ENCODE measurements around the gene IGSF1.

Gene IGSF1, protein sequence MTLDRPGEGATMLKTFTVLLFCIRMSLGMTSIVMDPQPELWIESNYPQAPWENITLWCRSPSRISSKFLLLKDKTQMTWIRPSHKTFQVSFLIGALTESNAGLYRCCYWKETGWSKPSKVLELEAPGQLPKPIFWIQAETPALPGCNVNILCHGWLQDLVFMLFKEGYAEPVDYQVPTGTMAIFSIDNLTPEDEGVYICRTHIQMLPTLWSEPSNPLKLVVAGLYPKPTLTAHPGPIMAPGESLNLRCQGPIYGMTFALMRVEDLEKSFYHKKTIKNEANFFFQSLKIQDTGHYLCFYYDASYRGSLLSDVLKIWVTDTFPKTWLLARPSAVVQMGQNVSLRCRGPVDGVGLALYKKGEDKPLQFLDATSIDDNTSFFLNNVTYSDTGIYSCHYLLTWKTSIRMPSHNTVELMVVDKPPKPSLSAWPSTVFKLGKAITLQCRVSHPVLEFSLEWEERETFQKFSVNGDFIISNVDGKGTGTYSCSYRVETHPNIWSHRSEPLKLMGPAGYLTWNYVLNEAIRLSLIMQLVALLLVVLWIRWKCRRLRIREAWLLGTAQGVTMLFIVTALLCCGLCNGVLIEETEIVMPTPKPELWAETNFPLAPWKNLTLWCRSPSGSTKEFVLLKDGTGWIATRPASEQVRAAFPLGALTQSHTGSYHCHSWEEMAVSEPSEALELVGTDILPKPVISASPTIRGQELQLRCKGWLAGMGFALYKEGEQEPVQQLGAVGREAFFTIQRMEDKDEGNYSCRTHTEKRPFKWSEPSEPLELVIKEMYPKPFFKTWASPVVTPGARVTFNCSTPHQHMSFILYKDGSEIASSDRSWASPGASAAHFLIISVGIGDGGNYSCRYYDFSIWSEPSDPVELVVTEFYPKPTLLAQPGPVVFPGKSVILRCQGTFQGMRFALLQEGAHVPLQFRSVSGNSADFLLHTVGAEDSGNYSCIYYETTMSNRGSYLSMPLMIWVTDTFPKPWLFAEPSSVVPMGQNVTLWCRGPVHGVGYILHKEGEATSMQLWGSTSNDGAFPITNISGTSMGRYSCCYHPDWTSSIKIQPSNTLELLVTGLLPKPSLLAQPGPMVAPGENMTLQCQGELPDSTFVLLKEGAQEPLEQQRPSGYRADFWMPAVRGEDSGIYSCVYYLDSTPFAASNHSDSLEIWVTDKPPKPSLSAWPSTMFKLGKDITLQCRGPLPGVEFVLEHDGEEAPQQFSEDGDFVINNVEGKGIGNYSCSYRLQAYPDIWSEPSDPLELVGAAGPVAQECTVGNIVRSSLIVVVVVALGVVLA (N-terminal part only)

DNA sequence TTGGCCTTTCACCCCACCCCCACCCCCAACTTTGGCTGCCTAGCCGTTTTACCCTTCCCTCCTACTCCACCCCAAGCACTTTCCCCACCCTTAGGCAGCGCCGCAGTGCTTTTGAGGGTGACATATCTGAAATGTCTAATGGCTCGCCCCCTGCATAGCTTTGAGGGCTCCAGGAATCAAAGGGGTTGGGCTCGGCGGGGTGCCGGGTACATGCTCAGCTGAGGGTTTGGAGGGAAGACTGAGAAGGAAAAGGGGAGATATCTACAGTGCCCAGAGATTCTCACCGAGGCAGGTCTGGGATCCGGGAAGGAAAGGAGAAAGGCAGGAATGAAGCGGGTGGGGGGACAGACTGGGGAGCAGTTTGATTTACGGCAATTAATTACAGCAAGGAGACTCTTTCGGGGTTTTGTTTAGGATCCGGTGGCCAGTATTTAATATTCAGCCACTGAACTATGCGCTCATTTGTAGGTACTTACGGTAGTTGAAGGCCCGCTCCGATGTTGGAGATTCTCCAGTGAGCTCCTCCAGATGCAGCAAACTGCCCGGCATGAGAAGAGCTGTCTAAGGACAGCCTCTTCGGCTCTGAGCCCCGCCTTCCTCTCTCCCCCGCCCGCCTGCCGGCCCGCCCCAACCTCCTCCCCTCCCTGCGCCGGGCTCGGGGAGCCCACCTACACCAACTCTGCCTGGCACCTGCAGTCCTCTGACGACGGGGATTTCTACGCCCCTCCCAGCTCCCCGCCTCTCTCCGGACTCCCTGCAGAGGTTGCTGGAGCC is at the start of gene IGSF1:
Gene IGSF1 (minus strand): TSS at position 569 of the 774 bp plus-strand sequence. CDS start 2,632 bp downstream, outside the sequence.
- in situ Hi-C loops (cut with MboI; ENCODE audit: low pct_unique_long_range_greater_than_20kb, low sequenced_read_pairs) = no loop called here
- DNase-seq = no peak

DNA sequence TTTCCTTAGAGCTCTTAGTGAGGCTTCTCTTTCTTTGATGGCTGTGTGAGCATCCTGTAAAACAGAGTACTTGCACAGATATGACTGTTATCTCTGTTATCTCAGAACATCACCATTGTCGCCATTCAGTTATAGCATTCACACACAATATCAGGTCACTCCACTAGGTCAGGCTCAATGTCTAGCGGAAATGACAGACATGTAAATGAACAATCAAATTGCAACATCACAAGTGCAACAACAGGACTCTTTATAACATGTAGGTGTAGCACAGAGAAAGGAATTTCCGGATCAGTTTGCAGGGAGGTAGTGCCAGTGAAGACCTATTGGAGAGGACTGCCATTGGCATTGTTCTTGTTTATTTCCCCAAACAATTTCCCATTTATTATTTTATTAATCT is 43.2 kb upstream of the IGSF1 start:
- in situ Hi-C loops (cut with MboI; ENCODE audit: low pct_unique_long_range_greater_than_20kb, low sequenced_read_pairs) = no loop called here
- no peak for DNase-seq

DNA sequence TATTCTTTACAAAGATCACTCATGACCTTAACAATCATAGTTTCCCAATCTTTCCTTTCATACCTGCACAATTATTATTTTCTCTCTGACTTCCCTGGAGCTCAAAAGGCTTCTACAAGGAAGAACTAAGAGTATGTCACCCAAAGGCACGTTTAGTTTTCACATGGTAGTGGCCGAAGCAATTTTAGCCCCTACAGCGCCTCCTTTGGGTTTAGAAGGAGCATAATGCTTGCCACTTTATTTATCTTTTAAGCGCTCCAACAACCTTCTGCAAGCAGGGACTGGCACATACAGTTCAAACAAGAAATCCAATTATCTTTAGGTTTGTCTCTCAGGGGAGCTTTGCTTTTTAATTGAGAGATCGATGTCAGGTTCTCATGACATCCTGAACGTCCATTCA is 42.0 kb upstream of the IGSF1 start:
- in situ Hi-C loops (cut with MboI; ENCODE audit: low pct_unique_long_range_greater_than_20kb, low sequenced_read_pairs) = no loop called here
- no peak for DNase-seq

DNA sequence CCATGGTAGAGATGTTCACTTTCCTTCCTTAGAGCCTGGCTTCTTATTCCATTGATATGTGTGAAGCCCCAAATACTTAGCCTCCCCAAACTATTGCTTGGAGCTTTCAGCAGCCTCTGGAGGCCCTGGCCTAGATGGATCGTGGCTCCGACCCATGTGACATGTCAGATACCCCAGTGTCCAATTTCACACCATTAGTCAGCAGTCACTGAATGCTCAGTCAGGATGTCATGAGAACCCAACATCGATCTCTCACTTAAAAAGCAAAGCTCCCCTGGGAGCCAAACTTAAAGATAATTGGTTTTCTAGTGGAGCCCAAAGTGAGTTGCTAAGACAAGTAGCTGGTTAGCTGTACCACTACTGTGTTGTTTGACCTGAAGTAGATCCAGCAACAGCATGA is 41.6 kb upstream of the IGSF1 start:
- no peak for DNase-seq

DNA sequence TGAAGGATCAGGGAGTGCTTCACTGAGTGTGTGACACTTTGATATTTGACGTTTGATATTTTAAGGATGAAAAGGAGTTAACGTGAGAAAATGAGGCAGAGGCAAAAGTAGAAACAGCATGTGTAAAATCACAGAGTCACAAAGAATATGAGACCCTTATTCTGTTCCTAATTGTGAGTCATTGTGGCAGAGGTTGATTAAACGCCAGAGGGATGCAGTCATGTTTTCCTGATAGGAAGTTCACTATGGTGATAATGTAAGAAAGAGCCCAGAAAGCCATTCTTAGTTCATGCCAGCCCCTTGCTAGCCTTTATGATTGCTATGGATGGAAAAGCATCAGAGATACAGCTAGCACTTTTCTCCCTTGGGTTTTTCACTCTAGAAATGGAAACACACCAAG is 33.5 kb upstream of the IGSF1 start:
- in situ Hi-C loops (cut with MboI; ENCODE audit: low pct_unique_long_range_greater_than_20kb, low sequenced_read_pairs) = no loop called here
- DNase-seq = no peak

More for the DNA sequence above, 41.6 kb upstream of the IGSF1 start:
- in situ Hi-C loops (cut with MboI; ENCODE audit: low pct_unique_long_range_greater_than_20kb, low sequenced_read_pairs) = no loop called here

DNA sequence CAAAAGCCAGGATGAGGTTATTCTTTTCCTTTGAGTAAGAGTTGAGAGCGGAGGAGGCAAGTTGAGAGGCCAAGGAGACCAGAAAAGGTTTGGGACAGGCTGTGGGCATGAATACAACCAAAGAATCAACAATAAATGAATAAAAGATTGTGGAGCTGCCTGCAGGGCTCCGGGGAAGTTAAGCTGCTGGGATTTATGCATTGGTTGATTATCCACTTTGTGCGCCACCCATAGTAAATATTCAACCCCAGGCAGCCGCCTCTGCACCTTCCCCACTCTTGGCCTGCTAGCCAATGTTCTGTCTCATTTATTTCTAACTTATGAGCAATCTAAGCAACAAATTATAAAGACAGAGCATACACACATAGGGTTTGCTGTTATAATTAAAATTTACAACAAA is 28.2 kb upstream of the IGSF1 start:
- in situ Hi-C loops (cut with MboI; ENCODE audit: low pct_unique_long_range_greater_than_20kb, low sequenced_read_pairs) = no loop called here
- DNase-seq = no peak

DNA sequence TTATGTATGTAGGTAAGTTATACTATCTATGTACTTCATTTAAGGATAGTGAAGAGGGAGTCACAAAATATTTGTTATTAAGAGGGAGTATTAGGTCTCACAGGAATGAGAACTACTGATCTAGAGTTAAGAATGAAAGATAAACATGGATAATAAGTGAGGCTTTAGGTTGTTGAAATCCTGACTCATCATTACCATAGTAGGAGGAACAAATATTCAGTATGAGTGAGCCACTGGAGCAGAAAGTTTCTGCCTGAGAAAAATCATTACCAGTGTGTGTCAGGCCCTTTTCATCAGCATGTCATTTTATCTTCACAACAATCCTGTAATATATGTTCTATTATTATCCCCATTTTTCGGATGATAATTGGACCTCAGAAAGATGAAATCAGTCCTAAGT is 27.2 kb upstream of the IGSF1 start:
- in situ Hi-C loops (cut with MboI; ENCODE audit: low pct_unique_long_range_greater_than_20kb, low sequenced_read_pairs) = no loop called here
- DNase-seq = no peak

DNA sequence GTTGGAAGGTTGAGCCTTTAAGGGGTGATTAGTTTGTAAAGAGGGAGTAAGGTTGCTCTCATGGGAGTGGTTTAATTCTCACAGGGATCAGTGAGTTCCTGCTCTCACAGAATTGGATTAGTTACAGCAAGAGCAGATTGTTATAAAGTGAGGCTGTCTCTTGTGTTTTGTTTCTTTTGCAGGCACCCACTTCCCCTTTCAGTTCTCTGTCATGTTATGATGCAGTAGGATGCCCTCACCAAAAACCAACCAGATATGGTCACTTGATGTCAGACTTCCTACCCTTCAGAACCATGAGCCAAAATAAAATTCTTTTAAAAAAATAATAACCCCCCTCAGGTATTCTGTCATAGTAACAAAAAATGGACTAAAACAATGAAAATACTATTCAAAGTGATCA is 19.9 kb upstream of the IGSF1 start:
- in situ Hi-C loops (cut with MboI; ENCODE audit: low pct_unique_long_range_greater_than_20kb, low sequenced_read_pairs) = no loop called here
- DNase-seq = no peak

DNA sequence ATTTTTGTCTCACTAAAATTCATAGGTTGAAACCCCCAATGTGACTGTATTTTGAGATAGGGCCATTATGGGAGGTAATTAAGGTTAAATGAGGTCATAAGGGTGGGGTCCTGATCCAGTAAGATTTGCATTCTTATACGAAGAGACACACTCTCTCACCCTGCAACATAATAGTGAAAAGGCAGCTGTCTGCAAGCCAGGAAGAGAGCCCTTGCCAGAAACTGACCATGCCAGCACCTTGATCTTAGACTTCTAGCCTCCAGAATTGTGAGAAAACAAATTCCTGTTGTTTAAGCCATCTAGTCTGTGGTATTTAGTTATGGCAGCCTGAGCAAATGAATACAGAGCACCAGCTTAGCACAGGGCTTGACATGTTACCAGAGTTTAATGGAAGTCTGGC is 17.5 kb upstream of the IGSF1 start:
- in situ Hi-C loops (cut with MboI; ENCODE audit: low pct_unique_long_range_greater_than_20kb, low sequenced_read_pairs) = no loop called here
- no peak for DNase-seq

DNA sequence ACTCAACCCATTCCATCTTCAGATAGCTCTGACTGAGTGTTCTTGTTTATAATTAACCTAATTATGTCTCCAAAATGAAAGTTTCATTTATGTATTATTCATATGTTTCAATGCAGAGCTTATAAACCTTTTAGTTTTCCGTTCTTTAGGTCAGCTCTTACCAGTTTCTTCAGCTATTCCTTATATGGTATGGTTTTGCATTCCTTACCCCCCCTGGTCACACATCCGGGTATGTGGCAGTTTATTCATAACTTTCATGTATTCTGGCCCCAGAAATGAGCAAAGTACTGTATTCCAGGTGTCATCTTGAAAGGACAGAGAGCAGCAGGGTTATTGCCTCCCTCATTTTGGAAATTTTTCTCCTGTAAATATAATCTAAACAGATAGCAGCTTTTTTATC is 16.8 kb upstream of the IGSF1 start:
- in situ Hi-C loops (cut with MboI; ENCODE audit: low pct_unique_long_range_greater_than_20kb, low sequenced_read_pairs) = no loop called here
- no peak for DNase-seq

DNA sequence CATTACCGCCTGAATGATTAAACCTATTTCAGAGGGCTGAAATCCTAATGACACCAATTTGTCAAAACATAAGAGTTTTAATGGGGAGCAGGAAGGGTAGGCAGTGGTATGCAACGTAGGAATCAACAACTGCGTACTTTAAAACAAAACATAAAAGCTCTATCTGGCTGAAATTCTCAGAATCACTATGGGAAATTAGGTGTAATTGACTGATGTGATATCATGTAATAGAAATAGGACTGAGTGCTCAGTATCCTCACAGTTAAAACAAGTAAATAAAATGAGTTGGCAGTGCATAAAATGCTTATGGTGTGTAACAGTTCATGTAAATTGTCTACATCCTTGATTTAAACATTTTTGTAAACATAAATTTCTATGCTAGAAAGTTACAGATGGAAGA is 13.6 kb upstream of the IGSF1 start:
- in situ Hi-C loops (cut with MboI; ENCODE audit: low pct_unique_long_range_greater_than_20kb, low sequenced_read_pairs) = no loop called here
- no peak for DNase-seq

DNA sequence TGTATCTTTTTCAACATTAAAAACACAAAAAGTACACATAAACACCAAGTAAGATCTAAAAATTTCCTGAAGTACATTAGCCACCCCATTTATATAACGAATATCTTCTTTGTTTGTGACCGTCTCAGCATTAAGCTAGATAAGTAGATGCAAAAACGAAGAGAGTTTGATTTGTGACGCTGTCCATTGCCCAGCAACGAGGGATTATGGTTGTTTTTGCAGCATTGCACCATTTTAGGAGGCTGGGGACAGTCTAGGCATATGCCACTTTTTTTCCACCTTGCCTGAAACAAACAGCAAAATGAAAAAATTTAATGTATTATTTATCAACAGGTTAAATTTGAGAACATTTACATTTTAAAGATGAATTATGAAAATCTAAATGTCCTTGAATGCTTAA is 12.0 kb upstream of the IGSF1 start:
- no peak for DNase-seq
- in situ Hi-C loops (cut with MboI; ENCODE audit: low pct_unique_long_range_greater_than_20kb, low sequenced_read_pairs) = no loop called here

DNA sequence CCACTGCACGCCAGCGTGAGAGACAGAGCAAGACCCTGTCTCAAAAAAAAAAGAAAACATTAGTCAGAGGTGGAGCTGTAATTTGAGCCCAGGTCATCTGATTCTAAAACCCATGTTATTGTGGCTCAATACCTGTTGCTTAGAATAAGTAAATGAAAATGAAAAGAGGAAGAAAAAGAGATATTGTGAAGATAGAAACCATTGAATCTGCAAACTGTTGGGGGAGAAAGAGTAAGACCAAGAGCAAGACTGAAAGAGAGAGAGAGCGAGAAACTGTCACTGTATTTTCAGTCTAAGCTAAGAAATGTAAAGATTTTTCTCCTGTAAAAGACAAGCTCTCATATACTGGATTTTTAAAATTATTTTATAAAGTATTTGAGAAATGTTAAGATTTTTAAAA is 9.7 kb upstream of the IGSF1 start:
- in situ Hi-C loops (cut with MboI; ENCODE audit: low pct_unique_long_range_greater_than_20kb, low sequenced_read_pairs) = no loop called here
- no peak for DNase-seq

DNA sequence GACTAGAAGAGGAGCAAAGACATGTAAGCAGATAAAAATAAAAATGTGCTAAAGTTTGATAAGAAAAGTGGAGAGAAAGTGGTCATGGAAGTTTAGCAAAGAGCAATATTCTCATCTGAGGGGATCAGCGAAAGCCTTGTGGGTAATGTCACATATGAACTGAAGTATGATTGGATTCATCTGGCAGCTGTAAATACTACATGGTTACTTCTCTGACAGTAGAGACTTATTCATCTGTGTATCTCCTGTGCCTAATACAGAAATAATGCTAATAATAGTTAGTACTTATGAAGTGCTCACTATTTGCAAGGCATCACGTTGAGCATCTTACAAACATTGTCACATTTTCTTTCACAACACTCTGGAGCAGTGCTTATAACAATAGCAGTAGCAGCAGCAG is 8.9 kb upstream of the IGSF1 start:
- in situ Hi-C loops (cut with MboI; ENCODE audit: low pct_unique_long_range_greater_than_20kb, low sequenced_read_pairs) = no loop called here
- no peak for DNase-seq

DNA sequence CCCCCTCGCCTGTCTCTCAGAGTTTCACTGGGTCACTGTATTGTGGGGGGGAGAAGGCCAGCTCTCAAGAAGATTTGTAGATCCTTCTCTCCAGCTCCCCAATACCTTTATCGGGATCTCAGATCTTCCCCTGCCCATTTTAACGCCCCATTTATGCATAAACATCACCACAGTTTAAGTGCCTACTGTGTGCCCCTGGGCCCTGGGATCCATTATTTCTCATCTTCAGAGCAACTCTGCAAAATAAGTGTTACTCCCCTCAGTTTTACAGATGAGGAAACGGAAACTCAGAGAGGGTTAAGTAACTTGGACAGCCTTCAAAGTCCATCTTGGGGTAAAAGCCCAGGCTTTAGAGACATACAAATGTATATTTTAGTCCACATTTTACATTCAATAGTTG is 421 bp upstream of the IGSF1 start:
- in situ Hi-C loops (cut with MboI; ENCODE audit: low pct_unique_long_range_greater_than_20kb, low sequenced_read_pairs) = no loop called here

DNA sequence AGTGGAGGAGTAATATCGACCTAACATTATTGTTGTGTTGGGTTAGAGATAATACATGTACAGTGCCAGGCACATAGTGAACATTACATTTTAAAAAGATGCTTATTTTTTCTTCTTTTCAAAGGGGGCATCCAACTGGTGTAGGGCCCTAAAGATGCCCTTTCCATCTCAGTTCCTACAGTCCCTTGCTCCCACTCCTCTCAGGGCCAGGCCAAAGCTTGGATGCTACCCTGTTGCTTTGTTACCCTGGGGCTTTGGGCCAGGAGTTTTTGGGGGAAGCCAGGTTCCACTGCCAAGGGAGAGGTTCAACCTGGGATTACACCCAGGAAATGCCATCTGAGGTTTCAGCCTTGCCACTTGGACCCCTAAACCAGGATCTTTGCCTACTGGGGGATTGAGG is 918 bp downstream of the IGSF1 start:
- DNase-seq = no peak
- in situ Hi-C loops (cut with MboI; ENCODE audit: low pct_unique_long_range_greater_than_20kb, low sequenced_read_pairs) = no loop called here

More for the DNA sequence above, 421 bp upstream of the IGSF1 start:
- no peak for DNase-seq

DNA sequence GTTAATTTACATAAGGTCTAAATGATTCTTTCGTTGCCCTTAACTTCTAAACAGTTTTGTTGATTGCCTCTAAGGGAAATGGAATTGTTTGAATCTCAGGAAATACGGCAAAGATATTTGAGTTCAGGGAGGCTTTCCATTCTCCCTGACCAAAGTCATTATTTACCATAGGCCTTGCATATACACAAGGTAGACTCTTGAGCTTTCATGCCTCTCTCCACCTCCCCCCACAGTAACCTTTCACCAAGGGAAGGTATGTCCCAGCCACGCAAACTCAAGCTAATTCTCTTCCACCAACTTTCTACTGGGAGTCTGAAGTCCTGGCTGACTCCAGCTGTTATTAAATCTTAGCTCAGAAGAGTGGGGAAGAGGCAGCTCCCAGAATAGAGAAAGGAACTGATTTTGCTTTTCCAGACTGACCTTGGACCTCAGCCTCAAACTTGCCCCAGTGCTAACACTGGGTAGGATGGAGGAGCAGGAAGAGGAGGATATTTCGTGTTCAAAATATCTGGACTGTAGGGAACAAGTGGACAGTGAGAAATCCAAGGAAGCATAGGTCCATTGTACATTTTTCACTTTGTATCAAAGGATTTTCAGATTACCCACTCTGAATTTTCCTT is 1.4 kb downstream of the IGSF1 start:
- DNase-seq = no peak
- in situ Hi-C loops (cut with MboI; ENCODE audit: low pct_unique_long_range_greater_than_20kb, low sequenced_read_pairs) = no loop called here

DNA sequence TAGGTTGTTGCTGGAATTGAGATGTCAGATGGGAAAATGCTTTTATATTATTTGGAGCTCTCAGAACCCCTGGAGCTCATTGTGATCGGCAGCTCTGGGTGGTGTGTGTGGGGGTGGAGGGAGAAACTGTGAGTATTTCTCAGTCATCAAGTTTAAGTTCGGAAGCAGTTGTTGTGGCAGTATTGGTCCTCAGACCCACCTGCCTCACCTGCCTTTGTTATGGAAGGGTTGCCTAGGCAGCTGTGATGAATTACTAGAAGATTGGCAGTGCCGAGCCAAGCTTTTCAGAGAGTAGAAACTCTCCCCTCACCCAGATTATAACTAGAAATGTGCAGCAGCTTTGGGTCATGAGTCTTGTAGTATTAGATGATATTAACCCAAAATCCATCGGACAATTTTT is 9.5 kb downstream of the IGSF1 start:
- no peak for DNase-seq
- in situ Hi-C loops (cut with MboI; ENCODE audit: low pct_unique_long_range_greater_than_20kb, low sequenced_read_pairs) = no loop called here

DNA sequence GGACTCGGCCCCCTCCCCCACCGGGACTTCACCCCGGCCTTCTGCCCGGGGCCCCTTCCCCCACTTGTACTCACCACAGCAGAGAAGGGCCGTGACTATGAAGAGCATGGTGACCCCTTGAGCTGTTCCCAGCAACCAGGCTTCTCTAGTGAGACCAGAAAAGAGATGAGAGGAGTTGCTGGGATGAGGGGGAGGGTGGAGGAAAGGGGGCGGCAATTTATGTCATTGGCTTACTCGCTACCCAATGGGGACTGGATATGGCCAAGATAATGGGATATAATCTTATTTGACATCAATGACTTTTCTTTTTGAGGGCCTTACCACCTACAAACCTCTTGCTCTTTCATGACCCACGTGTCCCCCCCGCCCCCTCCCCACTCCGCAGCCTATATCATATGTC is 9.9 kb downstream of the IGSF1 start:
- DNase-seq = no peak
- in situ Hi-C loops (cut with MboI; ENCODE audit: low pct_unique_long_range_greater_than_20kb, low sequenced_read_pairs) = no loop called here

Data from KBM-7 (cell line).